Chondrocyte (in vitro differentiated cells): Measurements from ENCODE around the gene TMIE. TPM values are rescaled to one million over a fixed set of nuclear protein-coding genes. Genes with fewer than 3 reads are reported as not detected.
A peak's percentile ranks its signal among the peaks of the same experiment; 100 is the strongest.

Source experiments
- DNase-seq: peaks from one replicate; pipeline ENCODE4 v3.0.0; 2021; ENCODE audit warnings: mixed read lengths, low spot score
- H3K27ac Mint-ChIP-seq: one replicate; pipeline ENCODE4 v1.8.0; 2021; ENCODE audit warnings: mild to moderate bottlenecking, moderate library complexity, mixed read lengths; ENCODE audit not compliant: unreplicated experiment
- H3K27me3 Mint-ChIP-seq: 2 replicates; pipeline ENCODE4 v1.8.0; 2021; ENCODE audit warnings: low read depth, mixed read lengths
- H3K36me3 Mint-ChIP-seq: 2 replicates; pipeline ENCODE4 v1.8.0; 2021; ENCODE audit warnings: low read depth, mixed read lengths
- H3K4me1 Mint-ChIP-seq: 2 replicates; pipeline ENCODE4 v1.8.0; 2021; ENCODE audit warnings: low read depth, mild to moderate bottlenecking, mixed read lengths
- H3K4me3 Mint-ChIP-seq: one replicate; pipeline ENCODE4 v1.8.0; 2021; ENCODE audit warnings: mild to moderate bottlenecking, moderate library complexity, mixed read lengths; ENCODE audit not compliant: unreplicated experiment
- H3K9me3 Mint-ChIP-seq: 2 replicates; pipeline ENCODE4 v1.8.0; 2021; ENCODE audit warnings: low read depth, mixed read lengths
- CTCF ChIP-seq: fragments of 200-600 bp; sonication (generic); IDR thresholded peaks from 2 replicates; pipeline ENCODE4 v1.5.0; 2021; ENCODE audit warnings: antibody characterized with exemption, mild to moderate bottlenecking, moderate library complexity
- total RNA-seq: library from RNA; stranded (reverse); gene quantifications from 3 replicates; pipeline ENCODE4 v1.2.1, GENCODE V29; 2021

TMIE gene
- total RNA-seq, 1 donor from 2014 or later: 0.25 TPM

- H3K9me3 Mint-ChIP-seq: no peaks in the 10 kb centered on the region
- no peak for DNase-seq
- no peak overlapping the region for H3K4me3 Mint-ChIP-seq
- no peaks in the 10 kb centered on the region for H3K27me3 Mint-ChIP-seq
- TF ChIP-seq CTCF: no peak
- peaks cover 2% of the 10 kb centered on the region for H3K36me3 Mint-ChIP-seq
- no peak overlapping the region for H3K27ac Mint-ChIP-seq
- H3K4me1 Mint-ChIP-seq: no peaks in the 10 kb centered on the region
These were observed 30.2 kb upstream of the TMIE start for GRCh38 chr3:46670891-46671427.

- TF ChIP-seq CTCF: no peak
- H3K36me3 Mint-ChIP-seq: peaks cover 2% of the 10 kb centered on the region
- no peaks in the 10 kb centered on the region for H3K4me1 Mint-ChIP-seq
- H3K27ac Mint-ChIP-seq: no peak overlapping the region
- no peaks in the 10 kb centered on the region for H3K9me3 Mint-ChIP-seq
- no peak overlapping the region for H3K4me3 Mint-ChIP-seq
- H3K27me3 Mint-ChIP-seq: no peaks in the 10 kb centered on the region
- peak; percentile 75 for DNase-seq
These were observed 29.4 kb upstream of the TMIE start for GRCh38 chr3:46671541-46672348.

- no peaks in the 10 kb centered on the region for H3K9me3 Mint-ChIP-seq
- DNase-seq: peak; percentile 42
- no peak overlapping the region for H3K27ac Mint-ChIP-seq
- no peak overlapping the region for H3K4me3 Mint-ChIP-seq
- TF ChIP-seq CTCF: no peak
- H3K4me1 Mint-ChIP-seq: no peaks in the 10 kb centered on the region
- H3K27me3 Mint-ChIP-seq: no peaks in the 10 kb centered on the region
- peaks cover 2% of the 10 kb centered on the region for H3K36me3 Mint-ChIP-seq
These were observed 28.9 kb upstream of the TMIE start for GRCh38 chr3:46672349-46672695.

- Mint-ChIP-seq H3K4me1 (no peaks in the 10 kb centered on the region), H3K36me3 (peaks cover 2% of the 10 kb centered on the region), H3K27me3 (no peaks in the 10 kb centered on the region), H3K27ac (no peak overlapping the region), H3K4me3 (no peak overlapping the region), H3K9me3 (no peaks in the 10 kb centered on the region)
- DNase-seq: peak; percentile 69
- TF ChIP-seq CTCF: no peak
These were observed 27.8 kb upstream of the TMIE start for GRCh38 chr3:46673151-46674030.
